GM18498 (cell line): ENCODE measurements around the gene KRTAP4-16.
"Not testable (repeated sequence)": the region's sequence is repeated elsewhere in the genome, so short reads cannot be mapped to it uniquely, and the experiment has no call there.

Source experiments
- ATAC-seq: cut with Tn5 transposase; IDR thresholded peaks from one replicate; pipeline ENCODE4 v1.9.1; 2021; ENCODE audit warnings: mild to moderate bottlenecking, moderate library complexity; ENCODE audit not compliant: unreplicated experiment

KRTAP4-16 gene

GRCh38 chr17:41076788-41077187 is 25.2 kb downstream of the KRTAP4-16 start:
- no peak for ATAC-seq

- no peak for ATAC-seq
These were observed 28.3 kb downstream of the KRTAP4-16 start for GRCh38 chr17:41073676-41074075.

GRCh38 chr17:41071606-41072360 is 30.2 kb downstream of the KRTAP4-16 start:
- ATAC-seq: no peak

- no peak for ATAC-seq
These were observed 33.0 kb downstream of the KRTAP4-16 start for GRCh38 chr17:41069031-41069430.

GRCh38 chr17:41067281-41067680 is 34.7 kb downstream of the KRTAP4-16 start:
- ATAC-seq: no peak

- no peak for ATAC-seq
These were observed 36.0 kb downstream of the KRTAP4-16 start, which contains the start of gene KRTAP2-4 for GRCh38 chr17:41065829-41066624. TSS of gene KRTAP2-4 (minus strand) at chr17:41065879. CDS start at chr17:41065845, 34 bp downstream.

- ATAC-seq: not testable (repeated sequence)
These were observed 36.9 kb downstream of the KRTAP4-16 start for GRCh38 chr17:41065016-41065689.

GRCh38 chr17:41064301-41064700 is 37.7 kb downstream of the KRTAP4-16 start:
- no peak for ATAC-seq

GRCh38 chr17:41063449-41063848 is 38.6 kb downstream of the KRTAP4-16 start:
- no peak for ATAC-seq

GRCh38 chr17:41061964-41062363 is 40.0 kb downstream of the KRTAP4-16 start:
- no peak for ATAC-seq

GRCh38 chr17:41060052-41060604 is 41.9 kb downstream of the KRTAP4-16 start, which contains the start of gene KRTAP2-3:
TSS of gene KRTAP2-3 (minus strand) at chr17:41060114. CDS start at chr17:41060050, 64 bp downstream.
- no peak for ATAC-seq

GRCh38 chr17:41059276-41060051 is 42.5 kb downstream of the KRTAP4-16 start:
- not testable (repeated sequence) for ATAC-seq

- ATAC-seq: no peak
These were observed 43.3 kb downstream of the KRTAP4-16 start for GRCh38 chr17:41058741-41059140.

GRCh38 chr17:41057547-41057946 is 44.5 kb downstream of the KRTAP4-16 start:
- ATAC-seq: no peak

GRCh38 chr17:41055130-41055529 is 46.9 kb downstream of the KRTAP4-16 start, which contains the start of gene KRTAP2-2:
TSS of gene KRTAP2-2 (minus strand) at chr17:41055230. CDS start at chr17:41055211, 19 bp downstream.
- ATAC-seq: not testable (repeated sequence)

- ATAC-seq: not testable (repeated sequence)
These were observed 47.5 kb downstream of the KRTAP4-16 start for GRCh38 chr17:41054556-41054955.

- no peak for ATAC-seq
These were observed 48.0 kb downstream of the KRTAP4-16 start for GRCh38 chr17:41054025-41054424.

- no peak for ATAC-seq
These were observed 49.4 kb downstream of the KRTAP4-16 start for GRCh38 chr17:41052566-41052965.
